HL-60 (cell line): ENCODE measurements around the gene KRT82.

ENCODE experiments used
- CTCF ChIP-seq: IDR thresholded peaks from one replicate; pipeline ENCODE4 v1.5.1; 2011; ENCODE audit warnings: low read length, control low read depth, inconsistent platforms; ENCODE audit not compliant: insufficient read depth
- POLR2AphosphoS5 ChIP-seq: IDR thresholded peaks from 2 replicates; pipeline ENCODE4 v1.6.1; 2012; ENCODE audit warnings: low read depth
- SPI1 ChIP-seq: IDR thresholded peaks from 2 replicates; pipeline ENCODE4 v1.6.1; 2012; ENCODE audit warnings: low read depth, mild to moderate bottlenecking, borderline replicate concordance

- no peak for TF ChIP-seq CTCF
- TF ChIP-seq SPI1: no peak
- TF ChIP-seq POLR2AphosphoS5: no peak
These were observed 10.2 kb downstream of the KRT82 start for GRCh38 chr12:52395761-52396434.
